Measurements from ENCODE around the gene FMN2.

GRCh38 chr1:240415532-240415931, 323.8 kb downstream of the FMN2 start:
- TF ChIP-seq CTCF (IDR thresholded peaks at IDR 0.05) (no peak), POLR2A (IDR thresholded peaks at IDR 0.05) (no peak)

Data from Peyer's patch (tissue), 4 donors.